Endothelial cell of umbilical vein (primary cell): ENCODE data around the gene ABLIM1.

Experiments used
- EZH2 ChIP-seq: IDR thresholded peaks from 2 replicates; pipeline ENCODE4 v1.6.1; 2012; ENCODE audit warnings: borderline replicate concordance, low read depth, mild to moderate bottlenecking, moderate library complexity, low read length, inconsistent platforms; ENCODE audit not compliant: severe bottlenecking
- FOS ChIP-seq: IDR thresholded peaks from 2 replicates; pipeline ENCODE4 v1.6.1; 2011; ENCODE audit warnings: mild to moderate bottlenecking, low read length, moderate library complexity, borderline replicate concordance; ENCODE audit not compliant: insufficient read depth
- GATA2 ChIP-seq: IDR thresholded peaks from 2 replicates; pipeline ENCODE4 v1.7.0; 2011; ENCODE audit warnings: low read depth, mild to moderate bottlenecking, moderate library complexity, mixed read lengths, low read length; ENCODE audit not compliant: insufficient read length, insufficient read depth
- JUN ChIP-seq: IDR thresholded peaks from 2 replicates; pipeline ENCODE4 v1.6.1; 2011; ENCODE audit warnings: borderline replicate concordance, low read depth; ENCODE audit not compliant: insufficient read length, insufficient read depth
- MYC ChIP-seq: IDR thresholded peaks from one replicate; pipeline ENCODE4 v1.6.1; 2011; ENCODE audit warnings: mild to moderate bottlenecking, low read depth, low read length
- POLR2A ChIP-seq: IDR thresholded peaks from 2 replicates; pipeline ENCODE4 v1.6.1; 2012; ENCODE audit warnings: low read depth, mild to moderate bottlenecking, control low read depth, low read length
- POLR2AphosphoS5 ChIP-seq: IDR thresholded peaks from 2 replicates; pipeline ENCODE4 v1.6.1; 2012; ENCODE audit warnings: low read depth, mild to moderate bottlenecking, control low read depth, low read length, moderate library complexity; ENCODE audit not compliant: insufficient read depth
- TF ChIP-seq, protein P1 (sequence below), 2 donors: IDR thresholded peaks; 1 replicate in 1 of 2; 2 replicates in 1 of 2; pipeline ENCODE4 v1.5.1; 2011; ENCODE audit warnings: low read length in 2 of 2, mild to moderate bottlenecking in 2 of 2, moderate library complexity in 2 of 2, control low read depth in 1 of 2, inconsistent platforms in 1 of 2, low read depth in 1 of 2; ENCODE audit not compliant: insufficient read depth in 1 of 2; ENCODE audit errors: extremely low read depth in 1 of 2
- TF ChIP-seq, protein P2 (sequence below): IDR thresholded peaks from 2 replicates; pipeline ENCODE4 v1.6.1; 2011; ENCODE audit not compliant: insufficient read depth, insufficient read length

DNA sequence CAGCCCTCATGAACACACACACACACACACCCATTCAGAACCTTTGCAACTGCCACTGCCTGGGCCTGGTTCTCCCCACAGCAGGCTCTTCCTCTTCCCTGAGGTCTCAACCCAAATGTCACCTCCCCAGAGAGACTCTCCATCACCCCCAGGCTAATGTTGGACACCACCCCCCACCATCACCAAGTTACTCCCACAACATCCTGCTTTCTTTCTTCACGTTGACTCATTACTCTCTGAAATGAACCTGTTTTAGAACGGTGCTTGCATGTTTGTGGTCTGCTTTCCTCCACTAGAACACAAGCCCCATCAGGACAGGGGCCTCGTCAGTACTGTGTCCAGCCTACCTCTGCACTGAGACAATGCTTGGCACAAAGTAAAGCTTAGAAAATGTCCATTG, 269.8 kb downstream of the ABLIM1 start:
- TF ChIP-seq, protein P1, sequence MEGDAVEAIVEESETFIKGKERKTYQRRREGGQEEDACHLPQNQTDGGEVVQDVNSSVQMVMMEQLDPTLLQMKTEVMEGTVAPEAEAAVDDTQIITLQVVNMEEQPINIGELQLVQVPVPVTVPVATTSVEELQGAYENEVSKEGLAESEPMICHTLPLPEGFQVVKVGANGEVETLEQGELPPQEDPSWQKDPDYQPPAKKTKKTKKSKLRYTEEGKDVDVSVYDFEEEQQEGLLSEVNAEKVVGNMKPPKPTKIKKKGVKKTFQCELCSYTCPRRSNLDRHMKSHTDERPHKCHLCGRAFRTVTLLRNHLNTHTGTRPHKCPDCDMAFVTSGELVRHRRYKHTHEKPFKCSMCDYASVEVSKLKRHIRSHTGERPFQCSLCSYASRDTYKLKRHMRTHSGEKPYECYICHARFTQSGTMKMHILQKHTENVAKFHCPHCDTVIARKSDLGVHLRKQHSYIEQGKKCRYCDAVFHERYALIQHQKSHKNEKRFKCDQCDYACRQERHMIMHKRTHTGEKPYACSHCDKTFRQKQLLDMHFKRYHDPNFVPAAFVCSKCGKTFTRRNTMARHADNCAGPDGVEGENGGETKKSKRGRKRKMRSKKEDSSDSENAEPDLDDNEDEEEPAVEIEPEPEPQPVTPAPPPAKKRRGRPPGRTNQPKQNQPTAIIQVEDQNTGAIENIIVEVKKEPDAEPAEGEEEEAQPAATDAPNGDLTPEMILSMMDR (IDR thresholded peaks at IDR 0.05; ENCODE audit: extremely low read depth in 1 of 2, insufficient read depth in 1 of 2, low read depth in 1 of 2, low read length in 2 of 2): no peak
- TF ChIP-seq POLR2A (no peak), EZH2 (no peak), POLR2AphosphoS5 (no peak), FOS (no peak), MYC (no peak), GATA2 (no peak), JUN (no peak)
- TF ChIP-seq, protein P2, sequence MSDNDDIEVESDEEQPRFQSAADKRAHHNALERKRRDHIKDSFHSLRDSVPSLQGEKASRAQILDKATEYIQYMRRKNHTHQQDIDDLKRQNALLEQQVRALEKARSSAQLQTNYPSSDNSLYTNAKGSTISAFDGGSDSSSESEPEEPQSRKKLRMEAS: no peak
